Dermis blood vessel endothelial cell (primary cell): ENCODE measurements around the gene FTL. TPM values are rescaled to one million over a fixed set of nuclear protein-coding genes. Genes with fewer than 3 reads are reported as not detected.

Experiments used
- DNase-seq: peaks from one replicate; pipeline ENCODE4 v3.0.0; 2010
- total RNA-seq: library from RNA; depleted of rRNA; stranded (reverse); fragments of >200 nt; gene quantifications from 2 replicates; pipeline ENCODE4 v1.2.3, GENCODE V29; 2014

The FTL gene
- total RNA-seq, 1 donor from 2014 or later, result 1,252 TPM

DNA sequence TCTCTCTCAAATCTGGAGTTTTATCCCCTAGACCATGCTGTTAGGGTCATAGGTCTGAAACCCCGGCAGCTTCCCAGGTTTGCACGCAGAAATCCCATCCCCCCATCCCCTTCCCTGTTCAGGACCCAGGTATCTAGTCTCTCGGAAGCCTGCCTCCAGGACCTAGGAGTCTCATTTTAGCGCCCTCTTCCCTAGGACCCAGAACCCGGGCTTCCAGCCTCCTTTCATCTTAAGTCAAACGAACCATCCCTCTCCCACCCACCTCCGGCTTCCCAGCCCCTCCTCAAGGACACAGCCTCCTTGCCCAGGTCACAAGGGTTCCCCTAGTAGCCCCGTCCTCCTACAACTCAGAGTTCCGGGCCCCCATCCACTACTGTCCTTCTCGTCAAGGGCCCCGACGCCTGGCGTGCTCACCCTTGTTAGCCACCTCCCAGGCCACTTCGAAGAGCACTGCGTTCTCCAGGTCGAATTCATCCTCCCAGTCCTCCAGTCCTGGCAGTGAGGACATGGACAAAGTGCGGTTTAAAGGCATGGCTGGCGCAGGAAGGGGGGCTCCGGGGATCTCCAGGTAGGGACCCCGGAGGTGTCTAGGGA, 27.6 kb downstream of the FTL start:
- peak; percentile 21 for DNase-seq

DNA sequence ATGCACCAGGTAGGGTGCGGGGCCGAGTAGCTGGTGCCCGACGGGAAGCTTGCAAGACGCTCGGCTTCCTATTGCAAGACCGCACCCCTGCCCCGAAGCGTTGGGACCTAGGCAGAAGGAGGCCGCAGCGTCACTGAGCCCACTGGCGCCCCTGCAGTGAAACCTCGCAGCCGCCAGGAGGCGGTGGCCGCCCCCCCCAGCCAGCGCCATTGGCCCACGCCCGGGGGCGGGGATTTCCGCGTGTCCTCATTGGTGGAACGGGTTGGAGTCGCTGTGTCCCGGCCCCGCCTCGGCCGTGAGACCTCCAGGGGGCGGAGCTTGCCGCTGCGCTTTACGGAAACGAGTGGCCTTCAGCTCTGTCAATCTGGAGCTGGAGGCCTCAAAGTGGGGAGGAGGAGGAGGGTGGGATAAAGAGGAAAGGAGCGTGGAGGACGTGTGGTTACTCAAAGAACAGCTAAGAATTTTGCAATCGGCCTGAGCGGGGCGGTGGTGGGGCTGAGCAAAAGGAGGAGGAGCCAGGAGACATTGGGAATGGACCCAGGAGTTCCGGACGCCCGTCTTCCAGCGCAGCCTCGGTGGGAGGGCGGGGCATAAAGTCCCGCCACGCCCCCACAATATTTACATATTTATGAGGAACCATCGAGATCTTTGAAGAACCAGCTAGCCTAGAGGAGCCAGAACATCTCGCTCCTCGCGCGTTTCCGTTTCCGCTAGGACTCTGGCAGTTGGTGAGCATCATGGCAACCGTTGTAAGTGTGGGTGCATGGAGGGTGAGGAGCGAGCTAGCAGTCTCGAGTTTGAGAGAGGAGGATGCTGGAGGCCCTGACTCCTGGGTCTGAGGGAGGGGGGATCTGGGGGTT, 28.3 kb downstream of the FTL start, which contains the start of the genes GYS1 and RUVBL2:
Gene GYS1, minus strand, starts transcription at position 135 of the 860 bp plus-strand sequence. CDS start 197 bp downstream, outside the sequence.
Gene RUVBL2, plus strand, starts transcription at position 713 of the 860 bp plus-strand sequence. Its CDS starts 25 bp downstream, at position 738.
- DNase-seq, result peak; percentile 99

DNA sequence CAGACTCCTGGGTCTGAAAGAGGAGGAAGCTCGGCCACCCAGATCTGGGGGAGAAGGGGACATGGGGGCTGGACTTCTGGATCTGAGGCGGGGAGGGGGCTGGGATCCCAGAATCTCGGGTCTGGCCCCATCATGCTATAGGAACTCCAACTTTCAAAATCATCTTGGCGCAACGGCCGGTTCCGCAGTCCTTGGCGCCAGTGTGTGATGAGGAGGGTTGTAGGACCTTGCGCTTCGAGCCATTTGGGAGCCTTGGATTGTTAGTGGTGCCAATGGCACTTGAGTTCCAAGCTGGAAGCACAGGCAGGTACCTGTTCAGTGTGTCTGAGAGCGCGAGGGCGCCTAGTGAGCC, 28.9 kb downstream of the FTL start:
- DNase-seq, result no peak

DNA sequence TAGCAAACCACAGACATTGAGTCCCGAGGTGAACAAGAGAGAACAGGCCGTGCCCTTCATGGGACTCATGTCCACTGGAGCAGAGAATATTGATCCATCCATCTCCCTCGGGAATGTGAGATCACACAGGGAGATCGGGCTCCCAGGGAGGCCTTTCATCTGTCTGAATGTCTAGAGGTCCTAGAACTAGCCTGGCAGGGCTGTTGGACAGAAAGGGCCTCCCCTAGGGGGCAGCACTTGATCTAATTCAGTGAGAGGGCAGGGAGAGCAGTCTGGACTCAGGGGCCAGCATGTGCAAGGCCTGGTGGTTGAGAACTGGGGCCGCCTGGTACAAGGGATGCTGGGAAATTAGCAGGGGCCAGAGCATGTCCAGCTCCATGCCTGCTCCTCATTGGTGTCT, 32.9 kb downstream of the FTL start:
- peak; percentile 79 for DNase-seq

DNA sequence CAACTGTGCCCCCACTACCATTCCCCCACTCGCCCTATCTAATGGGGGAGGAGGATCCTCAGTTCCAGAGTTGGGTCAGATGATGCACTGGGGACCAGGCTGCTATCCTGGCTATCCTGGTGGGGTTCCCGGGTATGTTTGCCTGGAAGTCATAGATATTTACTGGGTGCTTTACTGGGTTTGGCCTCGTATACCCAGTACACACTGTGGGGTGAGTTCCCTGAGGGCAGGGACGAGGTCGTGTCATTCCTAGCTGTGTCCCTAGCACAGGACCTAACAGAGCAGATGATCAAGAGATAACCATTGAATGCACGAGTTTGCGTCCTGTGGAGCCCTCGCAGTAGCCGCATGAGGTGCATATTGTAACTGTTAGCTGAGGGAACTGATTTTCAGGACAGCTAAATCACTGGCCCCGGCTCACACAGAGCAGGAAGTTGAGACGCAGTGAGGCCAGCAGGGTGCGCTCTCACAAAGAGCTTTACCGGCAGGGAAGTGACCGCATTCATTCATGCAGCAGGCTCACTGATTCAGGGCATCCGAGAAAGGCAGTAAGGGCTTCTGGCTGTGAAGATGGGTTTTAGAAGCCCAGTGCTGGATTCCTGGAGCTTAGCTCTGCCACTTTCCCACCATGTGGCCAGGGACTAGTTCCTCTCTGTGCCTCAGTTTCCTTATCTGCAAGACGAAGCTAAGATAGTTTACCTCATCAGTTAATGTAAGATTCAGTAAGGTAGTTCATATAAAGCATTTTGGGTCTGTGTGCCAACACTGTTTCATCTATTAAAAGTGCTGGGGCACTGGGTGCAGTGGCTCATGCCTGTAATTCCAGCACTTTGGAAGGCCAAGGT, 34.6 kb downstream of the FTL start:
- peak; percentile 87 for DNase-seq

DNA sequence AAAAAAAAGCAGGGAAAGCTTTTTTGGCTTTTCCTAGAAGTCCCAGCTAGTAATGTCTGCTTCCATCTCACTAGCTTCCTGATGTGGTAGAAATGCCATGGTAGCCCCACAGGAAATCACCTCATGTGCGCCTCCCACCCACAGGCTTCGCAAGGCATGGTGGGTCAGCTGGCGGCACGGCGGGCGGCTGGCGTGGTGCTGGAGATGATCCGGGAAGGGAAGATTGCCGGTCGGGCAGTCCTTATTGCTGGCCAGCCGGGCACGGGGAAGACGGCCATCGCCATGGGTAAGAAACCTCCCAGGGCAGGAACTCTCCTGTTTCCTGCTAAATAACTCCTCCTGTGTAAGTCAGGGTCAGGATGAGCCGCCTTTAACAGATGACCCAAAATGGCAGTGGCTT, 39.0 kb downstream of the FTL start:
- DNase-seq, result no peak

DNA sequence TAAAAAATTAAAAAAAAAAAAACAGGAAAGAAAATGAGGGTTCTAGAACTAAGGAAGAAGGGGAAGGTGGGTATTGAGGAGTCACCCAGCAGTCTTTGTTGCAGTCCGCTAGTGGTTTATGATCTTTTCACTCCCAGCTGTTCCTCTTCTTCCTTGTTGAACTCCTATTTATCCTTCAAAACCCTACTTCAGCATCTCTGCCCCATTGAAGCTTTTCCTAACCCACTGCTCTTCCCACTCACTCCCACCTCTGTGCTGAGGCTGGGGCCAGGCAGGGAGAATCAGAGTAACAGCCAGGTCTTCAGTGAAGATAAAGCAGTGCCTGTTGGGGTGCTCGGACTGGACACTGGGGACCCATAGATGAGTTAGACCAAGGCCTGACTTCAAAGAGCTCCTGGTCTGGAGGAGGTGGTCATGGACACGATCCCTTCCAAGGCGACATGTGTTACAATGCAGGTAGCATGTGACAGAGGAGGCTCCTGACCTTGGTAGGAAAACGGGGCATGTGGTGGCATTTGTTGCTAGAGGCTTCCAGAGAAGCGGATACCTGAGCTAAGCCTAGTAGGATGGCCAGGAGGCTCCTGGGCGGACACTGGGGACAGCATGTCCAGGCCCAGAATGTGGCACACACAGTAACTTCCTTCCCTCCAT, 40.0 kb downstream of the FTL start:
- DNase-seq, result no peak

DNA sequence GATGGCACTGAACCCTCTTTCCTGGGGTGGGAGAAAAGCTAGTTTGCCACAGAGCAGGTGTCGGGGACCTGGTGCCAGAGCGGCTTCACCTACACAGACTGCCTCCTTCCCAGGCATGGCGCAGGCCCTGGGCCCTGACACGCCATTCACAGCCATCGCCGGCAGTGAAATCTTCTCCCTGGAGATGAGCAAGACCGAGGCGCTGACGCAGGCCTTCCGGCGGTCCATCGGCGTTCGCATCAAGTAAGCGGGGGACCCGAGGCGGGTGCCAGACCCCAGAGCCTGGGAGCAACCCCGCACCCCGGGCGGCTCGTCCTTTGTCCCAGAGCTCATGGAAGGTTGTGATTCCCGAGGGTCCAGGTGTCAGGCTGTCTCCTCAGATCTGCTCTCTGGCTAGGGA, 41.8 kb downstream of the FTL start:
- no peak for DNase-seq

DNA sequence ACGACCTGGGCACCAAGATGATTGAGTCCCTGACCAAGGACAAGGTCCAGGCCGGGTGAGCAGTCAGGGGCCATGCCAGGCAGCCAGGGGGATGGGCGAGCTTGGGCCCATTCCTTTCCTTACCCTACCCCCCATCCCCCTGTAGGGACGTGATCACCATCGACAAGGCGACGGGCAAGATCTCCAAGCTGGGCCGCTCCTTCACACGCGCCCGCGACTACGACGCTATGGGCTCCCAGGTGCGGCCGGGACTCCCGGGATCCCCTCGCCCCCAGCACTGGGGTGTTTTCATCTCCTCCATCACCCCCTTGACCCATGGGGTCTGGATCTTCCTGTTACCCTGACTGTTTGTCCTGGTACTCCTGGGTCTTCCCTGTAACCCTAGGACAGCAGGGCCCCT, 44.7 kb downstream of the FTL start:
- DNase-seq, result no peak

DNA sequence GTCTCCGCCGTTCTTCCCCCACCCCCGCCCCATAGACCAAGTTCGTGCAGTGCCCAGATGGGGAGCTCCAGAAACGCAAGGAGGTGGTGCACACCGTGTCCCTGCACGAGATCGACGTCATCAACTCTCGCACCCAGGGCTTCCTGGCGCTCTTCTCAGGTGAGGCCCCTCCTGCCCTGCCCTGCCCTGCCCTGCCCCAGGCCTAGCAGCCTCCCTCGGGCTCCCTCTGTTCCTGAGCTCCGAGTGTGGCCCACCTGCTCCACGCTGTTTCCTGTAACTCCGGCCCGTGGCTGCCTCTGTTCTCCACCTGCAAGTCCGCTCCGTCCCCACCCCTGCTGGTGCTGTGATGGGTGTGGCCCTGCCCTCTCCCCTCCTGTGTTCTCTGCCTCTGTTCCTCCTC, 45.3 kb downstream of the FTL start:
- no peak for DNase-seq

DNA sequence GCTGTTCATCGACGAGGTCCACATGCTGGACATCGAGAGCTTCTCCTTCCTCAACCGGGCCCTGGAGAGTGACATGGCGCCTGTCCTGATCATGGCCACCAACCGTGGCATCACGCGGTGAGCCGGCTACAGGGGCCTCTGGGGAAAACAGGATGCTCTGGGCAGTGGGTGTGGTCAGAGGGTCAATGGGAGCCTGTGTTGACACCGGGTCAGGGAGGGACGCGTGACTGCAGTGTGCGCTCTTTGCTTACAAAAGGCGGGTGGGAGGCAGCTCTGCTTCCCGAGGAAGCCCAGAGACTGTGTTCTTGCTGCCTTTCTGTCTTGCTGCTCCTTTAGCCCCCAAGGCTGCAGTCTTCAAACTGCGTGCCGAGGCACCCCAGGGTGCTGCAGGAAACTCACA, 46.1 kb downstream of the FTL start:
- no peak for DNase-seq

DNA sequence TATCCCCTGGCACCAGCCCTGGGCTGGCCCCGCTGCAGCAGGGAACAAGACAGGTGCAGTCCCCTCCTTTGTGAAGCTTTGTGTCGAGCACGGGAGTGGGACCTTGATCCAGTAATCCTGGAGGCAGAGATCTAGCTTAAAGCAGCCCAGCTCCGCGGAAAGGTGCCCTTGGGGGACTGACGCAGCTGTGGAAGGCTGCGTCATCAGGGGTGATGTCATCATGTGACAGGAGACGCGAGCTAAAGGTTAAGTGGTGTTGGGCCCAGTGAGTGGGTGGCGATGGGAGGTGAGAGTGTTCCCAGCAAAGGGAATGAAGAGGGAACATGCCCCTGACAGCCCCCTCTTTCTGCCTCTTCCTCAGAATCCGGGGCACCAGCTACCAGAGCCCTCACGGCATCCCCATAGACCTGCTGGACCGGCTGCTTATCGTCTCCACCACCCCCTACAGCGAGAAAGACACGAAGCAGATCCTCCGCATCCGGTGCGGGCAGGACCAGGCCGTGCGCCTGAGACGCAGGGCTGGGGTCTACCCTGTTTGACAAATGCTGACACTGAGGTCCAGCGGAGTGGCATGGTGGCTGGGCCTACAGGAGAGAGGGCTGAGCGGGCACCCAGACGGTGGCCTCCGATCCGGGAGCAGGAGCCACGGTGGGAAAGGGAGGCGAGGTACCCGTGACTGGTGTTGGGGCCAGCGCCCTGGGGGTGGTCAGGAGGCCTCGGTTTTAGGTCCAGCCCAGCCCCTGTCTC, 49.2 kb downstream of the FTL start:
- no peak for DNase-seq

DNA sequence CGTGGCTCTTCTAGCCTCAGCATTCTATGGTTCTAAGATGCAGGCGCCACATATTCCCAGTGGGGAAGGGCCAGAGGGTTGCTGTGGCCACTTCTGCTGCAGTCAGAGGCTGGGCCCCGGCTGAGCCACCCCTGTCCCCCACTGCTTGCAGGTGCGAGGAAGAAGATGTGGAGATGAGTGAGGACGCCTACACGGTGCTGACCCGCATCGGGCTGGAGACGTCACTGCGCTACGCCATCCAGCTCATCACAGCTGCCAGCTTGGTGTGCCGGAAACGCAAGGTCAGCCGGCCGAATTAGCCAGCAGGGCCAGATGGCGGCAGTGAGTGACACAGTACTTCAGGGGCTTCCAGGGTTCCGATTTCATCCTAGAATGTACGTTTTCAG, 49.8 kb downstream of the FTL start:
- DNase-seq, result no peak

DNA sequence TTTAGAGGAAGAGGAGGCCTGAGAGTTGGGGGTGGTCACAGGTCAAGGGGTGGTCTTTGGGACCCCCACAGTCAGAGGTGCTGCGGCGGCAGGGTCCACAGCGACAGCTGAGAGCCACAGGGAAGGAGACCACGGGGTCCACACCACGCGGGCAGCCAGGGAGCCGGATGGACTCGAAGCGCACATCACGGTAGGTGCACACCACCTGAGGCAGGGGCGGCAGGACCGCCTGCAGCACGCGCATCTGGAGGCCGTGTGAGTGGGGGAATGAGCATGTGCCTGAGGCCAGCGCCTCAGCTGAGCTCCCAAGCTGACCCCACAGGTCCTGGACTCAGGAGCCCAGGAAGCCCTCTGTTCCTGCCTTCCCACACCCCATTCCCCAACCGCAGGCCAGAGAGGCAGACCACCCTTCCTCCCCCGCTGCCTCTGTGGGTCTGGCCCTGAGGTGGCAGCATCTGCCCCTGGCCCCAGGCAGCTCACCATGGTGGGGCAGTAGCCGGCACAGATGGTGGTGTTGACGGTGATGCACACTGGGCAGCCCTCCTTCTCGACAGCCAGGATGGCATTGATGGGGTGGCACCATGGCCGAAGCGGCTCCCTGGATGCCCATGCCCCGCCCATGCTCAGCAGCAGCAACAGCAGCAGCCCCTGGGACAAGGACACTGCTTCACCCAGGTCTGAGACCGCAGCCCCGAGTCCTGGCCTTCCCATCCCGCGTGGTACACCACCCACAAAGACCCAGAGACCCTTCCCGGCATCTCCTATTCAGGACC, 51.1 kb downstream of the FTL start:
- DNase-seq, result no peak

Other genes with a start within 250 kb of the FTL start
- gene MAMSTR, start 245.6 kb upstream of the FTL start, total RNA-seq, result 0.09 and 0.51 TPM in 2 replicates
- 130 and 154 TPM in 2 replicates for gene RASIP1, start 224.7 kb upstream of the FTL start, total RNA-seq
- 0.17 and 0.28 TPM in 2 replicates for gene IZUMO1, start 218.4 kb upstream of the FTL start, total RNA-seq
- gene FUT1, start 212.7 kb upstream of the FTL start, total RNA-seq, result 8.1 and 10.9 TPM in 2 replicates
- gene FGF21, start 209.8 kb upstream of the FTL start, total RNA-seq, result not detected in 2 replicates
- gene BCAT2, start 154.3 kb upstream of the FTL start, total RNA-seq, result 40.7 and 56.7 TPM in 2 replicates
- gene HSD17B14, start 128.8 kb upstream of the FTL start, total RNA-seq, result 1.5 and 8.0 TPM in 2 replicates
- gene PLEKHA4, start 96.7 kb upstream of the FTL start, total RNA-seq, result 2.6 and 6.5 TPM in 2 replicates
- gene PPP1R15A, start 92.9 kb upstream of the FTL start, total RNA-seq, result 39.2 and 59.6 TPM in 2 replicates
- gene TULP2, start 66.6 kb upstream of the FTL start, total RNA-seq, result 0.34 TPM in 1 of 2 replicates, not detected in the other
- gene NUCB1, start 65.0 kb upstream of the FTL start, total RNA-seq, result 167 and 333 TPM in 2 replicates
- gene DHDH, start 31.6 kb upstream of the FTL start, total RNA-seq, result not detected in 2 replicates
- gene BAX, start 10.4 kb upstream of the FTL start, total RNA-seq, result 96.8 and 134 TPM in 2 replicates
- 14.8 and 28.8 TPM in 2 replicates for gene GYS1, start 28.0 kb downstream of the FTL start, total RNA-seq
- gene RUVBL2, start 28.6 kb downstream of the FTL start, total RNA-seq, result 172 and 278 TPM in 2 replicates
- gene LHB, start 51.8 kb downstream of the FTL start, total RNA-seq, result not detected in 2 replicates
- gene CGB3, start 59.0 kb downstream of the FTL start, total RNA-seq, result not detected in 2 replicates
- gene CGB2, start 66.6 kb downstream of the FTL start, total RNA-seq, result not detected in 2 replicates
- not detected in 2 replicates for gene CGB1, start 71.6 kb downstream of the FTL start, total RNA-seq
- gene CGB5, start 78.5 kb downstream of the FTL start, total RNA-seq, result not detected in 2 replicates
- gene CGB8, start 83.8 kb downstream of the FTL start, total RNA-seq, result not detected in 2 replicates
- gene CGB7, start 92.4 kb downstream of the FTL start, total RNA-seq, result not detected in 2 replicates
- gene NTF4, start 99.5 kb downstream of the FTL start, total RNA-seq, result not detected in 2 replicates
- not detected in 2 replicates for gene KCNA7, start 107.4 kb downstream of the FTL start, total RNA-seq
- 142 and 166 TPM in 2 replicates for gene SNRNP70, start 120.1 kb downstream of the FTL start, total RNA-seq
- gene LIN7B, start 149.1 kb downstream of the FTL start, total RNA-seq, result 0.56 and 0.68 TPM in 2 replicates
- gene C19orf73, start 153.8 kb downstream of the FTL start, total RNA-seq, result 0.65 and 1.4 TPM in 2 replicates
- gene PPFIA3, start 154.2 kb downstream of the FTL start, total RNA-seq, result 4.0 and 12.9 TPM in 2 replicates
- not detected in 2 replicates for gene HRC, start 190.1 kb downstream of the FTL start, total RNA-seq
- 20.9 and 25.7 TPM in 2 replicates for gene TRPM4, start 192.5 kb downstream of the FTL start, total RNA-seq